ENCODE results near the gene AKNA.

DNA sequence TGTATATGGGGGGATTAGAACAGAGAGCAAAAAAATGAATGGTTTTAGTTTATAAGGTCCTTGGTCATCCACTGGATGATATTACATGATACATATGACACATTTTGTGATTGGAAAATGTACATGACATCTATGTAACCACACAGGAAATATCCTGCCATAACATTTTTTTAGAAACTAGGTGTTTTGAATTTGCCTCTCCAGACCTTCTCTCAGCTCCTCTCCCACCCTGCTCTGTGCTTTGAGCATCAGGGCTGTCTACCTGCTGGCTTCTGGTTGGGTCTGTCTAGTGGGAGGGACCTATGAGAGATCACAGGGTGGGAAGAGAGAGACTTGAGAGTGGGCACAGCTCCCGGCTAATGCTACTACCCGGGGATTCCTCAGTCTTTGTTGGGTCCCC lies 24.4 kb downstream of the AKNA start:
- TF ChIP-seq POLR2AphosphoS5 (IDR thresholded peaks at IDR 0.05; ENCODE audit: insufficient read depth in 1 of 2, low read depth in 1 of 2) (no peak), POLR2A (IDR thresholded peaks at IDR 0.05) (no peak)
- TF ChIP-seq, protein P1, sequence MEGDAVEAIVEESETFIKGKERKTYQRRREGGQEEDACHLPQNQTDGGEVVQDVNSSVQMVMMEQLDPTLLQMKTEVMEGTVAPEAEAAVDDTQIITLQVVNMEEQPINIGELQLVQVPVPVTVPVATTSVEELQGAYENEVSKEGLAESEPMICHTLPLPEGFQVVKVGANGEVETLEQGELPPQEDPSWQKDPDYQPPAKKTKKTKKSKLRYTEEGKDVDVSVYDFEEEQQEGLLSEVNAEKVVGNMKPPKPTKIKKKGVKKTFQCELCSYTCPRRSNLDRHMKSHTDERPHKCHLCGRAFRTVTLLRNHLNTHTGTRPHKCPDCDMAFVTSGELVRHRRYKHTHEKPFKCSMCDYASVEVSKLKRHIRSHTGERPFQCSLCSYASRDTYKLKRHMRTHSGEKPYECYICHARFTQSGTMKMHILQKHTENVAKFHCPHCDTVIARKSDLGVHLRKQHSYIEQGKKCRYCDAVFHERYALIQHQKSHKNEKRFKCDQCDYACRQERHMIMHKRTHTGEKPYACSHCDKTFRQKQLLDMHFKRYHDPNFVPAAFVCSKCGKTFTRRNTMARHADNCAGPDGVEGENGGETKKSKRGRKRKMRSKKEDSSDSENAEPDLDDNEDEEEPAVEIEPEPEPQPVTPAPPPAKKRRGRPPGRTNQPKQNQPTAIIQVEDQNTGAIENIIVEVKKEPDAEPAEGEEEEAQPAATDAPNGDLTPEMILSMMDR (IDR thresholded peaks at IDR 0.05): no peak

All from vagina (tissue), 2 donors.